Endothelial cell of hepatic sinusoid (primary cell): Measurements from ENCODE around the gene AKNAD1.

ENCODE experiments used
- in situ Hi-C: cut with HindIII; loops from 2 replicates; pipeline ENCODE4 v1.10.0; 2017; ENCODE audit warnings: low sequenced_read_pairs

The AKNAD1 gene

DNA sequence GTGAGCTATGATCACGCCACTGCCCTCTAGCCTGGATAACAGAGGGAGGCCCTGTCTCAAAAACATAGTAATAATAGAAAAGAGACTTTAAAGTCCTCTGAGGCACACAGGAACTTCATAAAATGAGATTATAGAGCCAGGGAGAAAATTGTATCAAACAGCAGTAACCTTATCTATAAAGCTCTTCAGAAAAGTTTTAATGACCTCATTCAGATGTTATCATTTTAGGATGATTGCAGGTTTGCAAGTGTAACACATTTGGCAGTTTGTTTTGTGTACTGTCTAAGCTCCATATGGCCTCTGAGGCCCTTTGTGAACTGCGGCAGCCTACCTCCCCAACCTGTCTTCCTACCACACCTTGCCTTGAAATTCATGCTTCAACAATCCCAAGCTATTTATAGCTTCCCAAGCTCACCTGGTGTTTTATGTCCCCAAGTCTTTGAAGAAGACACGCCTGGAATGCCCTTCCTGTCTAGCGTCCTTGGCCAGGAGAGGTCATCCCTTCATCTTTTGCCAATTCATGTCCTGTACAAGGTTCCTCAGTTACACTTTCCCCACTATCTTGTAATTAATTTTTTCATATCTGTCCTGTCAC lies 8.5 kb upstream of the AKNAD1 start:
- in situ Hi-C loops = no loop called here

DNA sequence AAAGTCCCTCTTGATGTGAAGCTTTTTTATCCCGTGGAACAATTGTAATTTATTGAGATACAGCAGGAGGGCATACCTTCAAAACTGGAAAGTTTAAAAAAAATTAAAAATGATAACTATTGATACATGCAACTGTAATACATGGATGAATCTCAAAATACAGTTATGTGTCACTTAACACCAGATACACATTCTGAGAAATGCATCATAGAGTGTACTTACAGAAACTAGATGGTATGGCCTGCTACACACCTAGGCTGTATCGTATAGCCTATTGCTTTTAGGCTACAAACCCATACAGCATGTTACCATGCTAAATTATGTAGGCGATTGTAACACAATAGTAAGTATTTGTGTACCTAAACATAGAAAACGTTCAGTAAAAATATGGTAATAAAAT lies 7.1 kb upstream of the AKNAD1 start:
- in situ Hi-C loops = no loop called here

GRCh38 chr1:108862698-108863477 lies 6.0 kb upstream of the AKNAD1 start:
- in situ Hi-C loops = no loop called here

DNA sequence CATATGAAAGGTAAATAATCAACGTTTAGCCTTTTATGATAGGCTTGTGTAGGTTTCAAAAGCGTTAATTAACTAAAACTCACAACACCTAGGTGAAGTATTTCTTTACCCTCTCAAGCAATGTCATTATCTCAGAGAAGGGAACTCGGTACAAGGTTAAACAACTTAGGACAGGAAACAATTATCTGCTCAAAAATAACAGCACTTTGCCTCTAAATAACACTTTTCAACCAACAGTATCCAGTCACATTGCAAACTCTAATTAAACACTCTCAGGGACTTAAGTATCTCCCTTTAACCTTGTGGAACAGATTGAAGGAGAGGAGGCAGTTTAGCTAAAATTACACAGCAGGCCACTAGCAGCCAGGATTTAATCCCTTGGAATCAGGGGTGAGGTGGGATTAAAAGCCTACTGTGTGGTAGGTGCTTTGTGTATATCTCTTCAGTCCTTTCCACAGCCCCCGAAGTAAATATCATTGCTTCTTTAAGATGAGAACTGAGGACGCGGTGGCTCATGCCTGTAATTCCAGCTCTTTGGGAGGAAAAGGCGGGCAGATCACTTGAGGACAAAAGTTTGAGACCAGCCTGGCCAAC lies 5.2 kb upstream of the AKNAD1 start:
- in situ Hi-C loops = no loop called here

- in situ Hi-C loops = no loop called here
Measured at GRCh38 chr1:108861566-108861965, 4.7 kb upstream of the AKNAD1 start.

- in situ Hi-C loops = no loop called here
Measured at GRCh38 chr1:108860190-108860907, 3.5 kb upstream of the AKNAD1 start.

DNA sequence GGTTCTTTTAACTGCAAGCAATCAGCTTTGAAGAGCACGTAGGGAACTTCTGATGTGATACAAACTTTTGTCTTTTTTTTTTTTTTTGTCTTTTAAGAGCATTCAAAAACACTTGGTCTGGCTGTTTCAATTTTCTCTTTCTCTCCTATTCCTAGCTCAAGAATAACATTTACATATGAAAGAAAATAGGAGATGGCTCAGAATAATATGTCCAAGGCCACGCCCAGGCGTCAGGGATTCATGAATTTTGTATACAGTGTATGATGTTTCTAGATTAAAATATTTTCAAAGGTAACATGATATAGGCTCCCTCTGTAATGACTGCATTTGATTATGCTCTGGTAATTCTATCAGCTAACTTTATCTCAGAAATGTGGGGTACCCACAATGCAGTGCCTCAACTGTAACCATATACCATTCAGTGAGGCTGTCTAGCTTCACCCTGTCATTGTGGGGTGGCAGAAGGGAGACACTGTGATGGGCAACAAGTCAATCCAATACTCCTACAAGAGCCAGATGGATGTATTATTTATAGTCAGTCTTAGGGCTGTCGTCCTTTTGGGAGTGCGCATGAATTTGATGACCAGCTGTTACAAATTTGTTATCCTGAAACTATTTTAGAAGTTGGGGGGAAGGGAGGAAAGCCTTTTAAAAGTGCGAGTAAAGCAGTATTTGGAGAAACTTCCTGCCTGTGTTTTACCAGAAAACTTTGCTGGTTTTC lies 1.5 kb upstream of the AKNAD1 start:
- in situ Hi-C loops = no loop called here

GRCh38 chr1:108854221-108855019 lies 2.5 kb downstream of the AKNAD1 start:
- in situ Hi-C loops = no loop called here

GRCh38 chr1:108852221-108852975 lies 4.5 kb downstream of the AKNAD1 start:
- in situ Hi-C loops = no loop called here

GRCh38 chr1:108851567-108851966 lies 5.3 kb downstream of the AKNAD1 start:
- in situ Hi-C loops = no loop called here

GRCh38 chr1:108850929-108851328 lies 6.0 kb downstream of the AKNAD1 start:
- in situ Hi-C loops = no loop called here

GRCh38 chr1:108848806-108849205 lies 8.1 kb downstream of the AKNAD1 start:
- in situ Hi-C loops = no loop called here

DNA sequence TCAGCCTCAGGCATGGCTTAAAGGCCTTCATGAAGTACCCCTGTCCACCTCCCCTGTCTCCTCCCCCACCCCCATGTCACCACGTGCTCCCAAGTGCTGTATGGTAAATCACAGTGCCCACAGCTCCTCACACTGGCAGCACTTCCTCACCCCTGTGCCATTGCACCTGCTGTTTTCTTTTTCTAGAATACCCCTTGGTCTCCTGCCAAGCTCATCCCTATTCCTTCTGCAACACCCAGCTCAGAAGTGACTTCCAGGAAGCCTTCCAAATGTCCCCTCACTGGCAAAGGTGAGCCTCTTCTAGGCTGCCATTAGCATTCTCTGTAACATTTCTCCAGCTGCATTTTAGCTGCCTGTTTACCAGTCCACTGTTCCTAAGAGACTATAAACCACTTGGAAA lies 9.4 kb downstream of the AKNAD1 start:
- in situ Hi-C loops = no loop called here

- in situ Hi-C loops = no loop called here
Measured at GRCh38 chr1:108845991-108846390, 10.9 kb downstream of the AKNAD1 start.

- in situ Hi-C loops = no loop called here
Measured at GRCh38 chr1:108845446-108845845, 11.4 kb downstream of the AKNAD1 start.

GRCh38 chr1:108843390-108844137 lies 13.3 kb downstream of the AKNAD1 start:
- in situ Hi-C loops = no loop called here

DNA sequence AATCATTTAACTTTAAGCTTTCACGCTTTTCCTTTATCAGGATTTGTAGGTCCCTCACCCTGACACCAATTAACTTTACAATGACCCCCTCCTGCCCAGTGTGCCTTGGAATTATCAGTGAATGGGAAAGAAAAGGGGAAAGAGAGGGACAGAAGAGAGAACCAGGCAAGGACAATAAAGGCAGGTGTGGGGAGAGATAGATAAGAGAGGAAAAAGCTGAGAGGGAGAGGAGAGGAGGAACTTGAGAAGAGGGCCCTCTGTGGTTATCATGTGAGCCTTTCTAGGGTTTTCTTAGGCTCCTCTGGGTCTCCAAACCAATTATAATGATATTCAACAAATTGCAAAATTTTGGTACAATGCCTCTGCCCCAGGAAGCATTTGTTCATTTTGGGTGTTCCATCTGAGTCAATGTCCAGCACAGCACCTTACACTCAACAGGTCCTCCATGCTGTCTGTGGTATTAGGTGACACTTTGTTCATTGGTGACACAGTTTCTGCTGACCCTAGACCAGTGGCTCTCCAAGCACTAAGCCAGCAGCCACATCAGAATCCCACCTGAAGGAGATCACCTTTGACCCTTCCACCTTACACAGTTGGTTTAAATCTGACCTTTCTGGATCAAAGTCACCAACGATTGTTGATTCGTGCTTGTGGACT lies 14.2 kb downstream of the AKNAD1 start:
- in situ Hi-C loops = no loop called here

DNA sequence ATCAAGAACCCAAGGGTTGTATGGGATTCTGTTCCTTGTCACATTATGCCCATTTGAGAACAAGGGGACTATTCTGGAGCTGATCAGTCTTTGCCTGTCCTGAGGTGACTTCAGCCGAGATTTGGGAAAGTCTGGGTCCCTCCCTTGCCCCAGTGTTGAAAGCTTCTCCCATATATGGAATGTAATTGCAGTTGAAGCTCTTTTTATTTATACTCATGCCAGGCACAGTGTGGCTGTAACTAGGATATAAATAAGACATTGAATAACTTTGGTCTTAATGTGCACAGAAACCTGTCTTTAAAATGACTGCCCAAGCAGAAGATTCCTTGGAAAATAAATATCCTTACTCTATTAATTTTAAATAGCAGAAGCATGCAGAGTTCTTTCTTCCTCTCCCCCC lies 15.2 kb downstream of the AKNAD1 start:
- in situ Hi-C loops = no loop called here
